Right hindlimb (tissue), 1 donor: ENCODE results near the gene MAML1.
"Not testable (repeated sequence)": the region's sequence is repeated elsewhere in the genome, so short reads cannot be mapped to it uniquely, and the experiment has no call there.

ENCODE experiments used
- DNase-seq: peaks from one replicate; pipeline ENCODE4 v3.0.0-alpha.2; 2018

Gene MAML1

GRCh38 chr5:179732412-179732917 lies at the start of gene MAML1:
TSS of gene MAML1 (plus strand) at chr5:179732822. CDS start at chr5:179733113, 291 bp downstream.
- DNase-seq: peak; percentile 100

- DNase-seq: not testable (repeated sequence)
These were observed 43.4 kb upstream of the MAML1 start for GRCh38 chr5:179689212-179689611.

DNA sequence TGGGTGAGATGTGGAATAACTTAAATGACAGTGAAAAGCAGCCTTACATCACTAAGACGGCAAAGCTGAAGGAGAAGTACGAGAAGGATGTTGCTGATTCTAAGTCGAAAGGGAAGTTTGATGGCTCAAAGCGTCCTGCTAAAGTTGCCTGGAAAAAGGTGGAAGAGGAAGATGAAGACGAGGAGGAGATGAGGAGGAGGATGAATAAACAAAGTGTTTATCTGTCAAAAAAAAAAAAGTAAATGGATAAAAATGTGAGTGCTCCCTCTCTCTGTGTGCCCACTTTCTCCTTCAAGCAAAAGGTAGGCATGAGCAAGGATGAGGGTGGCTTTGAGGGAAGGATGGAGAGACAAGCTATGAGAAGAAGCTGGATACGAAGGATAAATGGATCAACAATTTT lies 38.1 kb upstream of the MAML1 start:
- DNase-seq: no peak

DNA sequence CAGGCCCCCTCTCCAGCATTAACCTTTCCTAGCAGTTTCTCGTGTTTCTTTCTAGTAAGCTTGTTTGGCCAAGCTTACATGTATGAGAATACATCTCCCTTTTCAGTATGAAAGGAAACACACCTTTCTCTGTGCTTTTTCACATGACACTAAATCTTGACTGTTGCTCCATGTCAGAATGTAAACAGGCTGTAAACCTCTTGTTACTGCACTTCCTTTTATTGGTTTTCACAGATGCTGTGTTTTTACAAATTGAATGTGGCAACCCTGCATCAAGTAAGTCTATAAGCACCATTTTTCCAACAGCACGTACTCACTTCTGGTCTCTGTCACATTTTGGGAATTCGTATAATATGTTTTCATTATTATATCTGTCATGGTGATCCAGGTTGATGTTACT lies 36.0 kb upstream of the MAML1 start:
- DNase-seq: no peak

DNA sequence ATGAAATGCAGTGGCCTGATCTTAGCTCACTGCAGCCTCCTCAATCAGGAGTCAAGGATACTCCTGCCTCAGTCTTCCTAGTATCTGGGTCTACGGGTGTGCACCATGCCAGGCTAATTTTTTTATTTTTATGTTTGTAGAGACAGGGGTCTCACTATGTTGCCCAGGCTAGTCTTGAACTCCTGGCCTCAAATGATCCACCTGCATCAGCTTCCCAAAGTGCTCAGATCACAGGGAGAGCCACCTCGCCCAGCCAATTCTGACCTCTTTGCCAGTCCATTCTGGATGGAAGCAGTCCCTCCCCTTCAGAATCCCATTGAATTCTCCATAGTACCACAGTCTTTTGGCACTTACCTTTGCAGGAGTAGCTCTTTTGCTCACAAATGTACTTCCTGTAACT lies 35.5 kb upstream of the MAML1 start:
- no peak for DNase-seq

- DNase-seq: not testable (repeated sequence)
These were observed 35.1 kb upstream of the MAML1 start for GRCh38 chr5:179697543-179697942.

DNA sequence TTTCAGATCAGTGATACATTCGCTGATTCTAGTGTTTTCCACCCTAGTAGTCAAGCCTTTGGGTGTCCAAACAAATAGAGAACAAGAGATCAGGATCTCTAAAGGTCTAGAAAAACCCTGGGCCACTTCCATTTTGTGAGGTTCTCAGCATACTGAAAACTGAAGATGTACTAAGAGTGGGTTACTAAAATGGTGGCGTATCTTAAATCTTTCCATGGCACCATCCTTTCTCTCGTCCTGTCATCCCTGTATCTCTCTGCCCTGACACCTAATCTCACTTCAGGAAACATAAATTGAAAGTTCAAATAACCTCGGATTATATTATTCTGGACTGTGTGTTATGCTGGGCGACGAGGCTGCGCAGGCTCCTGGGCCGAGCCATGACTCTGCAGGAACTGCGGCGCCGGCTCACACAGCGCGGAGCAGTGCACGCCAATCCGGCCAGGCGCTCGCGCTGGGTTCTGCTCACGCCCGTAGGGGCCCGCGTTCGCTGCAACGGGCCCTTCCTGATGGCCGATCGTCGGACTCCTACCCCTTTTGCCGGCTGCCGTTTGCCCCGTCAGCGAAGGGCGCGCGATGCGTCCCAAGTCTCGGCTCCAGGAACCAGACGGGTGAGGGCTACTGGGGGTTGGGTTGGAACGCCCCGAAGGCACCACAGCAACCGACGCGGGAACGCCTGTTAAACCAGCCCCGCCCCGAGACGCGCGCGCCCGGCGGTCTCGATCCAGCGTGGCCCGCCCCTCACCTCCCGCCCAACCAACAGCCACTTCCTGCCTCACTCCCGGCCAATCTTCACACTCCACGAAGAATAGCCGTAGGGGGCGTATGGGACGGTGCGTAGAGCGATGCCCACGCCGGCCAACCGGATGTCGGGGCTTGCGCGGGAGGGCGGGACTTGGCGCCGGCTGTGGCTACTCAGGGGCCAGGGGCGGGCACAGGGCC lies 34.4 kb upstream of the MAML1 start:
- peak; percentile 100 for DNase-seq

DNA sequence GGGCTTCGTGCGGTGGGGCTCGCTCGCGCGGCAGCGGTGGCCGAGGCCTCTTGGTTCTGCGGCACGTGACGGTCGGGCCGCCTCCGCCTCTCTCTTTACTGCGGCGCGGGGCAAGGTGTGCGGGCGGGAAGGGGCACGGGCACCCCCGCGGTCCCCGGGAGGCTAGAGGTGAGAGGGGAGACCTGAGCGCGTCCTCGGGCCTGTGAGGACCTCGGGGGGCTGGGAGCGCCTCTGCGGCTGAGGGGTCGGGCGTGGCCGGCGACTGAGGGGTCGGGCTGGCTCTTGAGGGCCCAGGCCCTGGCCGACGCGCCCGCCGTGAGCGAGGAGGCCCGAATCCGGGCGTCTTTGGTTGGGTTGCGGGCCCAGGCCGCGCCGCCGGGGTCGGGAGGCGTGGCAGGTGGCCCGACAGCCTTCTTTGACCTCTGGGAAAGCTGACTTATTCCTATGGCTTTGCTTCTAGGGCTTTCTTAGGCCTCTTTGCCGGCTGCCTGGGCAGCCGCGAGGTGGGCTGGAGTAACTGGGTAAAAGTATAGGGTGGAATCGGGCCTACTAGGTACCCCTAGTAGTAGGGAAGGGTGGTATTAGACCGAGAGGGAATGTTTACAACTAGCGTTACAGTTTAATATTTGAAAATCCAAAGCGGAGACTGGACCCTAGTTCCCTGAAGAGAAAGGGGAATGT lies 33.5 kb upstream of the MAML1 start, which contains the start of gene CANX:
TSS of gene CANX (plus strand) at position 33 of the 681 bp plus-strand sequence. CDS start 6,715 bp downstream, outside the sequence.
- no peak for DNase-seq

GRCh38 chr5:179699616-179700237 lies 32.9 kb upstream of the MAML1 start:
- DNase-seq: peak; percentile 21

GRCh38 chr5:179700401-179700918 lies 32.2 kb upstream of the MAML1 start:
- DNase-seq: no peak

- no peak for DNase-seq
These were observed 16.3 kb upstream of the MAML1 start for GRCh38 chr5:179716286-179716685.

DNA sequence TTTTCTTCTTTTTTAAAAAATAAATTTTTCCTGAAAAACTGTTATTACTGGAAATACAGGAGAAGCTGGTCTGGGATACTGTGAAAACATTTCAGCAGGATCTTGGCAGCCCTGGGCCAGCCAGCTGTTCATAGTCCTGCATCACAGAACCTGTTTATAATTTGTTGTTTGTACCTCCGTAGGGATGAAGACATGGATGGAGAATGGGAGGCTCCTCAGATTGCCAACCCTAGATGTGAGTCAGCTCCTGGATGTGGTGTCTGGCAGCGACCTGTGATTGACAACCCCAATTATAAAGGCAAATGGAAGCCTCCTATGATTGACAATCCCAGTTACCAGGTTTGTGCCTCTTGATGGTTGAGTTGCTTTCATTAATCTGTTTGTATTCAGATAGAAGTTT lies 12.4 kb upstream of the MAML1 start:
- no peak for DNase-seq

DNA sequence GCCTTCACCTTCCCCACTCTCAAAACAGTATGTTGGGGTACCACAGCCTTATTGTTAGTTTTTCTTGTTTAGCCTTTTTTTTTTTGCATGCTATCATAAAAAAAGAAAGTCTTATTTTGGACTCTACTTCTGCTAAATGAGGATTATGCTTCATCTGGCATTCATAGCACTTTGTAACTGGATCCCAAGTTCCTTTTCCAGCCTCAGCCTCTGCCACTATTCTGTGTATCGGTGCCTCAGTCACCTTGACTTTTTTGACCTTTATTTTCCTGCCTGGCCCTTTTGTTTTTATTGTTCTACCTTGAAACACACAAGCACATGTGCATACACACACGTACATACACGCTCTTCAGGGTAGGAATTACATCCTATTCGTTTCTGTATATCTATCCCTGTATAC lies 8.5 kb upstream of the MAML1 start:
- no peak for DNase-seq

- no peak for DNase-seq
These were observed 5.5 kb upstream of the MAML1 start for GRCh38 chr5:179727106-179727505.

GRCh38 chr5:179729303-179729702 lies 3.3 kb upstream of the MAML1 start:
- no peak for DNase-seq

DNA sequence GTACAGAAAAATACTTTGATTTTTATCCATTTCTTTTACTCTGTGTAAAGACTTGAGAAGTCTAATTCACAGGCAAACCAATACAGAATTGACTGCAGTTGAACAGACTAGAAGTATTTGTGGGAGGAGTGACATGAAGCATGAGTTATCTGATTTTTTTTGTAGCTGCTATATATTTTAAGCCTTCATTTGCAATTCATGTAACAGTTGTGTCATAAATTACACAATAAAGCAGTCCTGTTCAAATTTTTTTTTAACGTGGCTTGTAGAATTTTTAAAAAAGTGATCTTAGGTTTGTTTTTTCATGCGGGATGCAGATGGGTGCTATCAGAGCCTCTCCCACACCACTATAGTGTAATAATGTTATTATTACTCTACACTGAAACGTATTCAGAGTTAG lies 2.9 kb upstream of the MAML1 start:
- DNase-seq: no peak

GRCh38 chr5:179730356-179730755 lies 2.3 kb upstream of the MAML1 start:
- DNase-seq: no peak

- DNase-seq: no peak
These were observed 1.8 kb upstream of the MAML1 start for GRCh38 chr5:179730852-179731251.

DNA sequence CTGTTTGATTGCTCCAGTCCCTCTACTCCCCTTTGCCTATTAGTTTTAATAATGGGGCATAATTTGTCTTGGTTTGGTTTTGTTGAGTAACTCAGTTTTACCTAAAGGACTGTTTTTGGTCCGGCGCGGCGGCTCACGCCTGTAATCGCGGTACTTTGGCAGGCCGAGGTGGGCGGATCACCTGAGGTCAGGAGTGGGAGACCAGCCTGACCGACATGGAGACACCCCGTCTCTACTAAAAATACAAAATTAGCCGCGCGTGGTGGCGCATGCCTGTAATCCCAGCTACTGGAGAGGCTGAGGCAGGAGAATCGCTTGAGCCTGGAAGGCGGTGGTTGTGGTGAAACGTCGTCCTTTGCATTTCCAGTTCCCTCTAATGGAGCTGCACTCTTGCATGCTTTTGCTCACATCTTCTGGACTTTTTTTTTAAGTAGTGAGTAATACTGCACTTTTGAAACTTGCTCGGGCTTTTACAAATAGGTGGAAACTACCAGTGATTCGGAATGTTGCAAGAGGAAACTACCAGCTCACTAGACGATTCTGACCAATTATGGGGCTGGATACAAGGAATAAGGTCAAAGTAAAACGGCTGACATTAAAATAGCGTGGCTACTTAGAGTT lies 721 bp upstream of the MAML1 start:
- DNase-seq: no peak

DNA sequence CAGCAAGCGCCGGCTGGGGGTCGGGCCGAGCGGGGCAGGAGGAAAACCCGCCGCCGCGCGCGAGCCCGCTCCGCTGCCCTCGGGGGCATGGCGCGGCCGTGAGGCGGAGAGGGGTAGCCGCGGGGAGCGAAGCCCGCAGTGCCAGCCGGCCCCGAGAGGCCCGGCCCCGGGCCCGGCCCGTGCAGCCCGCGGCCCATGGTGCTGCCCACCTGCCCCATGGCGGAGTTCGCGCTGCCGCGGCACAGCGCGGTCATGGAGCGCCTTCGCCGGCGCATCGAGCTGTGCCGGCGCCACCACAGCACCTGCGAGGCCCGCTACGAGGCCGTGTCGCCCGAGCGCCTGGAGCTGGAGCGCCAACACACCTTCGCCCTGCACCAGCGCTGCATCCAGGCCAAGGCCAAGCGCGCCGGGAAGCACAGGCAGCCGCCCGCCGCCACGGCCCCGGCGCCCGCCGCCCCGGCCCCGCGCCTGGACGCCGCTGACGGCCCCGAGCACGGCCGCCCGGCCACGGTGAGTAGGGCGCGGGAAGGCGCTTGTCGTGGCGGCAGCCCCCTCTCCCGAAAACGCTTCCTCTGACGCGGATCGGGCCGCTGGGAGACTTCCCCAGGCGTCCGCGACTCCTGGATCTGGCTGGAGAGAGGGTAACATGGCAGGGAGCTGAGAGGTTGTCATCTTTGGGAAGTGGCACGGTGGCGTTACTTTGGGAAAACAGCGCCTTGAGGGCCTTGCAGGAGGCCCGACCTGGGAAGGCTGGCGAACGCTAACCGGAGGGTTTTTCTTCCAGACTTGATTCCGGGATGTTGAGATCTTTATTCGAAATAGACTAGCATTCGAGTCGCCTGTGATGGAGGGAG lies 523 bp downstream of the MAML1 start:
- peak; percentile 60 for DNase-seq

- no peak for DNase-seq
These were observed 1.1 kb downstream of the MAML1 start for GRCh38 chr5:179733772-179734126.
